Testis (tissue), 2 donors: ENCODE data around the gene PARVB.

Experiments
- CTCF ChIP-seq, 3 experiments: fragments of 450-650 bp in 2 of 3; fragments of 200-600 bp in 1 of 3; sonication (generic) in 1 of 3; IDR thresholded peaks; one replicate each; pipeline ENCODE4 v1.5.1; 2016 to 2019; ENCODE audit warnings: antibody characterized with exemption in 3 of 3, mild to moderate bottlenecking in 2 of 3, moderate library complexity in 1 of 3
- POLR2A ChIP-seq: fragments of 450-650 bp; IDR thresholded peaks from one replicate; pipeline ENCODE4 v1.6.1; 2017; ENCODE audit warnings: antibody characterized with exemption, mild to moderate bottlenecking, moderate library complexity

GRCh38 chr22:44197271-44197670 lies 173.2 kb downstream of the PARVB start:
- no peak for TF ChIP-seq CTCF (IDR thresholded peaks at IDR 0.05)
- no peak for TF ChIP-seq POLR2A
